ENCODE results near the gene HCFC1R1. TPM values are rescaled to one million over a fixed set of nuclear protein-coding genes. Genes with fewer than 3 reads are reported as not detected.
"Not testable (repeated sequence)": the region's sequence is repeated elsewhere in the genome, so short reads cannot be mapped to it uniquely, and the experiment has no call there.

Gene HCFC1R1
- total RNA-seq, 2 experiments from 2014 or later = 24.2 to 24.8 TPM

DNA sequence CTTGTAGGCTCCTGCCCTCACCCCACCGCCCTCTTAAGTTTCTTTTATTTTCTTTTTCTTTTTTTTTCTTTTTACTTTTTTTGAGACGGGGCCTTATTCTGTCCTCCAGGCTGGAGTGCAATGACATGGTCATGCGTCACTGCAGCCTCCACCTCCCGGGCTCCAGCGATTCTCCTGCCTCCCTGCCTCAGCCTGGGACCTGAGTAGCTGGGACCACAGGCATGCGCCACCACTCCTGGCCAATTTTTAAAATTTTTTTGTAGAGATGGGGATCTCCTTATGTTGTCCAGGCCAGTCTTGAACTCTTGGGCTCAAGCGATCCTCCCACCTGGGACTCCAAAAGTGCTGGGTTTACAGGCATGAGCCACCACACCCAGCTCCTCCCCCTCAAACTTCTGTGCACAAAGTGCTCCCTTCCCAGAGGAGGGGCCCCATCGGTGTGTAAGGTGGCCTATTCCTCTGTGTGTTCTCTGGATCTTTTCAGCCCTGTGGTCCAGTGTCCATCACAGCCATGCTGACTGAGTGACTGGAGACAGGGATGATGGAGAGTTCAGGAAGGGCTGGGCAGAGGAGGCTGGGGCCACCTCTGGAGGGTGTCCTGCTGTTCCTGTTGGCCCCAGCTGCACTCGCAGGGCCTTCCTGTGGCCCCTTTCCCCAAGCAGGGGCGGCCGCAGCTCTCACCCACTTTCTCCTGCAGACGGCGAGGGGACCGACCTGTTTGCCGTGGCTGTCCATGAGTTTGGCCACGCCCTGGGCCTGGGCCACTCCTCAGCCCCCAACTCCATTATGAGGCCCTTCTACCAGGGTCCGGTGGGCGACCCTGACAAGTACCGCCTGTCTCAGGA, 32.8 kb upstream of the HCFC1R1 start:
- ChIA-PET CTCF (interaction anchor here (1.2 to 14.0 kb wide), 4 partner anchors 27 to 113 kb away, joined by 4 to 288 read pairs (median 39); no protein-coding TSS in a partner anchor), POLR2A (interaction anchor here (0.8 to 1.5 kb wide), 3 partner anchors 9 to 36 kb away, joined by 3 to 7 read pairs (median 3); partner anchors contain the start of genes HCFC1R1 and THOC6)
- Mint-ChIP-seq H3K36me3 (ENCODE audit: low read depth) (peaks cover 27% of the 10 kb centered on the region), H3K9me3 (no peaks in the 10 kb centered on the region), H3K27ac (peak overlapping the region; percentile 63), H3K27me3 (no peaks in the 10 kb centered on the region), H3K4me1 (ENCODE audit: low read depth) (peaks cover 51% of the 10 kb centered on the region), H3K4me3 (peak overlapping the region; percentile 61)
- intact Hi-C loops (cut with micrococcal nuclease) = no loop called here
- TF ChIP-seq, protein P1, sequence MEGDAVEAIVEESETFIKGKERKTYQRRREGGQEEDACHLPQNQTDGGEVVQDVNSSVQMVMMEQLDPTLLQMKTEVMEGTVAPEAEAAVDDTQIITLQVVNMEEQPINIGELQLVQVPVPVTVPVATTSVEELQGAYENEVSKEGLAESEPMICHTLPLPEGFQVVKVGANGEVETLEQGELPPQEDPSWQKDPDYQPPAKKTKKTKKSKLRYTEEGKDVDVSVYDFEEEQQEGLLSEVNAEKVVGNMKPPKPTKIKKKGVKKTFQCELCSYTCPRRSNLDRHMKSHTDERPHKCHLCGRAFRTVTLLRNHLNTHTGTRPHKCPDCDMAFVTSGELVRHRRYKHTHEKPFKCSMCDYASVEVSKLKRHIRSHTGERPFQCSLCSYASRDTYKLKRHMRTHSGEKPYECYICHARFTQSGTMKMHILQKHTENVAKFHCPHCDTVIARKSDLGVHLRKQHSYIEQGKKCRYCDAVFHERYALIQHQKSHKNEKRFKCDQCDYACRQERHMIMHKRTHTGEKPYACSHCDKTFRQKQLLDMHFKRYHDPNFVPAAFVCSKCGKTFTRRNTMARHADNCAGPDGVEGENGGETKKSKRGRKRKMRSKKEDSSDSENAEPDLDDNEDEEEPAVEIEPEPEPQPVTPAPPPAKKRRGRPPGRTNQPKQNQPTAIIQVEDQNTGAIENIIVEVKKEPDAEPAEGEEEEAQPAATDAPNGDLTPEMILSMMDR (IDR thresholded peaks at IDR 0.05) = no peak
- ATAC-seq (no peak), DNase-seq (no peak)

GRCh38 chr16:3055734-3056115, 32.0 kb upstream of the HCFC1R1 start:
- POLR2A ChIA-PET = interaction anchor here (0.8 to 1.5 kb wide), 3 partner anchors 8 to 73 kb away, joined by 3 to 7 read pairs (median 3); no protein-coding TSS in a partner anchor
- H3K4me3 Mint-ChIP-seq; H3K9me3 Mint-ChIP-seq; DNase-seq; intact Hi-C loops (cut with micrococcal nuclease); ATAC-seq; H3K27me3 Mint-ChIP-seq: not testable (repeated sequence)
- CTCF ChIA-PET = interaction anchor here (1.2 to 14.0 kb wide), 3 partner anchors 26 to 73 kb away, joined by 4 to 288 read pairs (median 64); no protein-coding TSS in a partner anchor
- H3K4me1 Mint-ChIP-seq (ENCODE audit: low read depth) = peaks cover 54% of the 10 kb centered on the region
- peaks cover 27% of the 10 kb centered on the region for H3K36me3 Mint-ChIP-seq (ENCODE audit: low read depth)
- H3K27ac Mint-ChIP-seq = peak overlapping the region; percentile 82

GRCh38 chr16:3054965-3055733, 31.4 kb upstream of the HCFC1R1 start:
- peaks cover 27% of the 10 kb centered on the region for H3K36me3 Mint-ChIP-seq (ENCODE audit: low read depth)
- peak; percentile 53 for DNase-seq
- POLR2A ChIA-PET = interaction anchor here (0.9 kb wide), 1 partner anchor 74 kb away, joined by 3 read pairs; no protein-coding TSS in a partner anchor

GRCh38 chr16:3053330-3053710, 29.6 kb upstream of the HCFC1R1 start:
- POLR2A ChIA-PET; H3K4me3 Mint-ChIP-seq; H3K27me3 Mint-ChIP-seq; CTCF ChIA-PET; H3K9me3 Mint-ChIP-seq; intact Hi-C loops (cut with micrococcal nuclease); H3K27ac Mint-ChIP-seq: not testable (repeated sequence)
- DNase-seq (peak; percentile 40), ATAC-seq (peak; percentile 31)
- Mint-ChIP-seq H3K4me1 (ENCODE audit: low read depth) (peaks cover 45% of the 10 kb centered on the region), H3K36me3 (ENCODE audit: low read depth) (peaks cover 25% of the 10 kb centered on the region)

More at GRCh38 chr16:3054965-3055733, 31.4 kb upstream of the HCFC1R1 start:
- ATAC-seq = peak; percentile 11
- peaks cover 48% of the 10 kb centered on the region for H3K4me1 Mint-ChIP-seq (ENCODE audit: low read depth)
- CTCF ChIA-PET = interaction anchor here (6.3 to 14.0 kb wide), 2 partner anchors 25 to 73 kb away, joined by 64 to 288 read pairs; no protein-coding TSS in a partner anchor
- peak overlapping the region; percentile 26 for H3K4me3 Mint-ChIP-seq
- peak overlapping the region; percentile 82 for H3K27ac Mint-ChIP-seq
- H3K9me3 Mint-ChIP-seq = no peaks in the 10 kb centered on the region
- TF ChIP-seq, protein P1 (IDR thresholded peaks at IDR 0.05) = no peak
- intact Hi-C loops (cut with micrococcal nuclease) = no loop called here
- no peaks in the 10 kb centered on the region for H3K27me3 Mint-ChIP-seq

DNA sequence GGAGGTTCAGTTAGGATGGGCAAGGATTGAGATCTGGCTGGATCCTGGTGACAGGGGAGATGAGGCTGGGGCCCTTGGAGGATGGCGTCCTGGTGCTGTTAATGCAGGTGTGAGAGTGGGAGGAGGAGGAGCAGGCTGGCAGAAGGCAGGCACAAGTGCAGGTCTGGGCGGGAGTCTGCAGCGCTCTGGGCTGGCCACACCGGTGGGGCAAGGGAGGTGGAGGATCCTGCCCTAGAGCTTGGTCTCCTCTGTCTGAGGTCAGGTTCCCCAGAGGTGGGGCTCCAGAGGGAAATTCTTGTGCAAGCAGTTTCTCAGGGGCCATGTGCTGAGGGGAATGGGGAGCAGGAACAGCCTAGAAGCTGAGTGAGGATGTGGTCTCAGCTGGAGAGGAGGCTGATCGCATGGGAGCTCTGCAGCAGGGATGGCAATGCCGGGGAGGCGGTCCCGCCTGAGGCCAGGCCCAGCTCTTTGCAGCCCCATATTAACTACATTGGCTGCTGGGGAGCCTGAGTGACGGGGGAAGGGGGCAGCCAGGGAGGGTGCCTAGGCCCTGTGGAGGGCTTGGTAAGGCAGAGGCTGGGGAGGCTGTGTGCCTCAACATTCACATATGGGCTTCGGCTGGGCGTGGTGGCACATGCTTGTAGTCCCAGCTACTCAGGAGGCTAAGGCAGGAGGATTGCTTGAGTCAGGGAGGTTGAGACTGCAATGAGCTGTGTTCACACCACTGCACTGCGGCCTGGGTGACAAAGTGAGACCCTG, 29.0 kb upstream of the HCFC1R1 start:
- peak; percentile 42 for DNase-seq
- H3K4me3 Mint-ChIP-seq; H3K27me3 Mint-ChIP-seq; POLR2A ChIA-PET; H3K9me3 Mint-ChIP-seq; intact Hi-C loops (cut with micrococcal nuclease); H3K27ac Mint-ChIP-seq: not testable (repeated sequence)
- H3K4me1 Mint-ChIP-seq (ENCODE audit: low read depth) = peaks cover 47% of the 10 kb centered on the region
- ATAC-seq = peak; percentile 38
- CTCF ChIA-PET = interaction anchor here (6.0 kb wide), 1 partner anchor 22 kb away, joined by 99 read pairs; no protein-coding TSS in a partner anchor
- H3K36me3 Mint-ChIP-seq (ENCODE audit: low read depth) = peaks cover 25% of the 10 kb centered on the region
